Sigmoid colon (tissue), 4 donors: ENCODE results near the gene UNG.

ENCODE experiments used
- POLR2AphosphoS5 ChIP-seq, 4 donors: sonication (generic); formaldehyde crosslinking; IDR thresholded peaks; one replicate each; pipeline ENCODE4 v1.6.1; 2017; ENCODE audit warnings: antibody characterized with exemption in 4 of 4
- TF ChIP-seq, protein P1 (sequence below), 4 experiments: fragments of 450-650 bp in 3 of 4; fragments of 200-600 bp in 1 of 4; IDR thresholded peaks; one replicate each; pipeline ENCODE4 v1.5.1; 2016 to 2019; ENCODE audit warnings: antibody characterized with exemption in 4 of 4, mild to moderate bottlenecking in 3 of 4, moderate library complexity in 2 of 4

DNA sequence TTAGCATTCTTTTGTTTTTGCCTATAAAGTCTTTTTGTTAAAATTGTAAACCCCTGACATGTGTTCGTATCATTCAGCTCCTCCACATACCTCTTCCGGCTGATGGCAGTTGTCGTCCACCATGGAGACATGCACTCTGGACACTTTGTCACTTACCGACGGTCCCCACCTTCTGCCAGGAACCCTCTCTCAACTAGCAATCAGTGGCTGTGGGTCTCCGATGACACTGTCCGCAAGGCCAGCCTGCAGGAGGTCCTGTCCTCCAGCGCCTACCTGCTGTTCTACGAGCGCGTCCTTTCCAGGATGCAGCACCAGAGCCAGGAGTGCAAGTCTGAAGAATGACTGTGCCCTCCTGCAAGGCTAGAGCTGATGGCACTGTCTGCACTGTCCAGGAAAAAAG, 11.8 kb upstream of the UNG start:
- TF ChIP-seq, protein P1, sequence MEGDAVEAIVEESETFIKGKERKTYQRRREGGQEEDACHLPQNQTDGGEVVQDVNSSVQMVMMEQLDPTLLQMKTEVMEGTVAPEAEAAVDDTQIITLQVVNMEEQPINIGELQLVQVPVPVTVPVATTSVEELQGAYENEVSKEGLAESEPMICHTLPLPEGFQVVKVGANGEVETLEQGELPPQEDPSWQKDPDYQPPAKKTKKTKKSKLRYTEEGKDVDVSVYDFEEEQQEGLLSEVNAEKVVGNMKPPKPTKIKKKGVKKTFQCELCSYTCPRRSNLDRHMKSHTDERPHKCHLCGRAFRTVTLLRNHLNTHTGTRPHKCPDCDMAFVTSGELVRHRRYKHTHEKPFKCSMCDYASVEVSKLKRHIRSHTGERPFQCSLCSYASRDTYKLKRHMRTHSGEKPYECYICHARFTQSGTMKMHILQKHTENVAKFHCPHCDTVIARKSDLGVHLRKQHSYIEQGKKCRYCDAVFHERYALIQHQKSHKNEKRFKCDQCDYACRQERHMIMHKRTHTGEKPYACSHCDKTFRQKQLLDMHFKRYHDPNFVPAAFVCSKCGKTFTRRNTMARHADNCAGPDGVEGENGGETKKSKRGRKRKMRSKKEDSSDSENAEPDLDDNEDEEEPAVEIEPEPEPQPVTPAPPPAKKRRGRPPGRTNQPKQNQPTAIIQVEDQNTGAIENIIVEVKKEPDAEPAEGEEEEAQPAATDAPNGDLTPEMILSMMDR (IDR thresholded peaks at IDR 0.05) = no peak
- TF ChIP-seq POLR2AphosphoS5 (IDR thresholded peaks at IDR 0.05) = no peak
